Measurements from ENCODE around the gene ETS2. TPM values are rescaled to one million over a fixed set of nuclear protein-coding genes. Genes with fewer than 3 reads are reported as not detected.
A peak's percentile ranks its signal among the peaks of the same experiment; 100 is the strongest.

ETS2 gene
- total and polyA plus RNA-seq, 12 donors = 15.1 to 66.8 (median 44.6) TPM

DNA sequence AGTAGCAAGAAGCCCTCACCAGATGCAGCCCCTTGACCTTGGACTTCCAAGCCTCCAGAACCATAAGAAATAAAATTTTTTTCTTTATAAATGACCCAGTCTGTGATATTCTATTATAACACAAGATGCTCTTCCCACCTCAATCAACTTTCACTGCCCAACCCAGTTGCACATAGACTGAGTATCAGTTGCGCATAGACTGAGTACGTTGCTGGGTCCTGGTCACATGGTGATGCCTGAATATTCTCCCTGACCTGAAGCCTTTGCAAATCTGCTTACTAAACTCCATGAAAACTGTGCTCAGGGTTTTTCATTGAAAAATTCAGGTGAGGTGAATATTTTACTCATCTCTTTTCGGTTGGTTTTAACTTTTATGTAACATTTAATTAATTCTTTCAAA lies 59.2 kb downstream of the ETS2 start:
- Histone ChIP-seq H3K36me3 (replicated peaks in 1 of 2) (no peaks in the 10 kb centered on the region), H3K4me1 (replicated peaks in 1 of 2) (no peaks in the 10 kb centered on the region), H3K27ac (no peak overlapping the region), H3K9me3 (replicated peaks in 1 of 3) (no peaks in the 10 kb centered on the region), H3K27me3 (no peaks in the 10 kb centered on the region), H3K4me3 (no peak overlapping the region)
- intact Hi-C loops (cut with DNase I) = no loop called here
- WGBS, 4 donors = 70 to 85% (median 78%) methylated on average over 3 of the region's 3 CpGs
- no peak for TF ChIP-seq POLR2A (IDR thresholded peaks at IDR 0.05)
- TF ChIP-seq, protein P1, sequence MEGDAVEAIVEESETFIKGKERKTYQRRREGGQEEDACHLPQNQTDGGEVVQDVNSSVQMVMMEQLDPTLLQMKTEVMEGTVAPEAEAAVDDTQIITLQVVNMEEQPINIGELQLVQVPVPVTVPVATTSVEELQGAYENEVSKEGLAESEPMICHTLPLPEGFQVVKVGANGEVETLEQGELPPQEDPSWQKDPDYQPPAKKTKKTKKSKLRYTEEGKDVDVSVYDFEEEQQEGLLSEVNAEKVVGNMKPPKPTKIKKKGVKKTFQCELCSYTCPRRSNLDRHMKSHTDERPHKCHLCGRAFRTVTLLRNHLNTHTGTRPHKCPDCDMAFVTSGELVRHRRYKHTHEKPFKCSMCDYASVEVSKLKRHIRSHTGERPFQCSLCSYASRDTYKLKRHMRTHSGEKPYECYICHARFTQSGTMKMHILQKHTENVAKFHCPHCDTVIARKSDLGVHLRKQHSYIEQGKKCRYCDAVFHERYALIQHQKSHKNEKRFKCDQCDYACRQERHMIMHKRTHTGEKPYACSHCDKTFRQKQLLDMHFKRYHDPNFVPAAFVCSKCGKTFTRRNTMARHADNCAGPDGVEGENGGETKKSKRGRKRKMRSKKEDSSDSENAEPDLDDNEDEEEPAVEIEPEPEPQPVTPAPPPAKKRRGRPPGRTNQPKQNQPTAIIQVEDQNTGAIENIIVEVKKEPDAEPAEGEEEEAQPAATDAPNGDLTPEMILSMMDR (IDR thresholded peaks at IDR 0.05) = no peak
- no peak for DNase-seq

DNA sequence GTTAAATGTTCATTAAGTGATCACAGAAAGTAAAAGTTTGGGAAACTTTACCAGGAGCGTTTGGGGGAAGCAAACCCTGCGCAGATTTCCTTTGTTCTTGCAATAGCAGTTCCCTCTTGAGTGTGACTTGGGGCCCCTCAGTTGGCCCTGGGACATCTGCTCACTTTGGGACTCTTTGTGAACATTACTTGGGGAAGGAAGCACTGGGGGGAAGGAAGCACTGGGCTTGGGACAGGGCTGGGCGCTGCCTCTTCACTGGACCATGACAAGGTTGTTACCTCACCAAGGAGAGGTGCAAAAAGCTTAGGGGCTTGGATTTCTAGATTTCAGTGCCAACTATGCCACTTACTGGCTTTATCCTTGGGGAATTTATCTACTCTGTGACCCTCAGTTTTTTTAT lies 63.5 kb downstream of the ETS2 start:
- peak in 1 of 7 donors; percentile 16 for DNase-seq
- Histone ChIP-seq H3K9me3 (replicated peaks in 1 of 3) (no peaks in the 10 kb centered on the region), H3K4me3 (no peak overlapping the region), H3K27ac (no peak overlapping the region), H3K4me1 (replicated peaks in 1 of 2) (no peaks in the 10 kb centered on the region), H3K27me3 (no peaks in the 10 kb centered on the region), H3K36me3 (replicated peaks in 1 of 2) (no peaks in the 10 kb centered on the region)
- 61 to 77% (median 75%) methylated on average over 3 of the region's 3 CpGs for WGBS, 4 donors
- TF ChIP-seq, protein P1 (IDR thresholded peaks at IDR 0.05) = no peak
- no peak for TF ChIP-seq POLR2A (IDR thresholded peaks at IDR 0.05)
- intact Hi-C loops (cut with DNase I) = no loop called here

DNA sequence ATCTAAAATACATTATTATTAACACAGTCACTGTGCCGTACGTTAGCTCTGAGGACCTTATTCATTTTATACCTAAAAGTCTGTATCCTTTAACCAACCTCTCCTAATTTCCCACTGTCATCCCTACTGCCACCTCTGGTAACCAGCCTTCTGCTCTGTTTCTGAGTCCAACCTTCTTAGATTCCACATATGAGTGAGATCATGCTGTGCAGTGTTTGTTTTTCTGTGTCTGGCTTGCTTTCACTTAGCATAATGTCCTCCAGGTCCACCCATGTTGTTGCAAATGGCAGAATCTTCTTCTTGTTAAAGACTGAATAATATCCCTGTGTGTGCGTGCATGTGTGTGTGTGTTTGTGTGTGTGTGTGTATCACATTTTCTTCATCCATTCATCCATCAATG lies 64.2 kb downstream of the ETS2 start:
- H3K9me3 ChIP-seq (replicated peaks in 1 of 3) = no peaks in the 10 kb centered on the region
- no peaks in the 10 kb centered on the region for H3K4me1 ChIP-seq (replicated peaks in 1 of 2)
- WGBS, 4 donors = 67 to 88% (median 82%) methylated on average over 3 of the region's 3 CpGs
- H3K4me3 ChIP-seq = no peak overlapping the region
- no peak for DNase-seq
- no peaks in the 10 kb centered on the region for H3K27me3 ChIP-seq
- H3K36me3 ChIP-seq (replicated peaks in 1 of 2) = no peaks in the 10 kb centered on the region
- H3K27ac ChIP-seq = no peak overlapping the region
- intact Hi-C loops (cut with DNase I) = no loop called here
- TF ChIP-seq, protein P1 (IDR thresholded peaks at IDR 0.05) = no peak
